PC-9 (cell line): ENCODE results near the gene TFAP2A. TPM values are rescaled to one million over a fixed set of nuclear protein-coding genes. Genes with fewer than 3 reads are reported as not detected.

ENCODE experiments used
- BruUV-seq: library from RNA; stranded (reverse); fragments of 400-500 nt; replicated peaks from 2 replicates; lab custom pipeline; 2021; lab: Mats Ljungman, UMichigan
- CTCF ChIA-PET: fragments of 300-600 bp; sonication (Branson Sonifier 250); formaldehyde crosslinking; loops from one replicate; lab custom pipeline; 2022; ENCODE audit warnings: antibody characterized with exemption; lab: Charles Lee
- POLR2A ChIA-PET: fragments of 300-600 bp; sonication (Branson Sonifier 250); formaldehyde crosslinking; loops from one replicate; lab custom pipeline; 2022; ENCODE audit warnings: antibody characterized with exemption; ENCODE audit not compliant: unreplicated experiment; lab: Charles Lee
- DNase-seq, 2 experiments: peaks; one replicate each; pipeline versions ENCODE4 v3.0.0 to v3.0.0-alpha.2; 2015 to 2022; ENCODE audit warnings: mixed read lengths in 1 of 2
- H2AFZ ChIP-seq: fragments of 200-600 bp; sonication (generic); 2 replicates; pipeline ENCODE4 v1.8.1; 2017; ENCODE audit warnings: antibody characterized with exemption
- H3F3A ChIP-seq: fragments of 200-600 bp; sonication (generic); 2 replicates; pipeline ENCODE4 v1.8.1; 2017; ENCODE audit warnings: antibody characterized with exemption, mild to moderate bottlenecking, low read depth; ENCODE audit not compliant: insufficient read depth
- H3K27ac ChIP-seq: fragments of 200-600 bp; sonication (generic); 2 replicates; pipeline ENCODE4 v1.6.1; 2016; ENCODE audit warnings: mixed run types
- H3K27me3 ChIP-seq: fragments of 200-600 bp; sonication (generic); 2 replicates; pipeline ENCODE4 v1.6.1; 2016; ENCODE audit warnings: low read depth, mixed run types; ENCODE audit not compliant: insufficient read depth
- H3K36me3 ChIP-seq: fragments of 200-600 bp; sonication (generic); 2 replicates; pipeline ENCODE4 v1.6.1; 2016; ENCODE audit warnings: low read depth, mixed run types
- H3K4me1 ChIP-seq: fragments of 200-600 bp; sonication (generic); replicated peaks from 2 replicates; pipeline ENCODE4 v1.6.1; 2016; ENCODE audit warnings: mixed run types; ENCODE audit not compliant: insufficient read depth
- H3K4me2 ChIP-seq: fragments of 200-600 bp; sonication (generic); 2 replicates; pipeline ENCODE4 v1.6.1; 2017; ENCODE audit warnings: mixed run types
- H3K4me3 ChIP-seq: fragments of 200-600 bp; sonication (generic); 2 replicates; pipeline ENCODE4 v1.6.1; 2016; ENCODE audit warnings: mixed run types
- H3K79me2 ChIP-seq: fragments of 200-600 bp; sonication (generic); 2 replicates; pipeline ENCODE4 v1.6.1; 2017; ENCODE audit warnings: low read depth, mixed run types
- H3K9me2 ChIP-seq: fragments of 200-600 bp; sonication (generic); 2 replicates; pipeline ENCODE4 v1.8.1; 2017; ENCODE audit warnings: mild to moderate bottlenecking; ENCODE audit not compliant: insufficient read depth
- H3K9me3 ChIP-seq: fragments of 200-600 bp; sonication (generic); 2 replicates; pipeline ENCODE4 v1.8.1; 2016; ENCODE audit warnings: low read depth; ENCODE audit not compliant: insufficient read depth
- H4K20me1 ChIP-seq: fragments of 200-600 bp; sonication (generic); 2 replicates; pipeline ENCODE4 v1.8.1; 2017; ENCODE audit not compliant: insufficient read depth
- EZH2 ChIP-seq: fragments of 200-600 bp; sonication (generic); IDR thresholded peaks from 2 replicates; pipeline ENCODE4 v1.8.0; 2017; ENCODE audit warnings: antibody characterized with exemption, low read depth
- intact Hi-C: fragments of 100-400 bp; cut with micrococcal nuclease; formaldehyde crosslinking; loops from one replicate; pipeline ENCODE4 v1.10.0; 2022; ENCODE audit not compliant: unreplicated experiment
- total RNA-seq: library from RNA; stranded (reverse); gene quantifications from 2 replicates; pipeline ENCODE4 v1.2.3, GENCODE V29; 2021
- TF ChIP-seq, protein P1 (sequence below): fragments of 200-600 bp; sonication (generic); conservative IDR thresholded peaks from 2 replicates; pipeline ENCODE4 v1.6.1; 2017; ENCODE audit warnings: mixed run types, antibody characterized with exemption, mild to moderate bottlenecking, moderate library complexity

Gene TFAP2A
- total RNA-seq, 1 experiment from 2014 or later: 43.8 TPM

DNA sequence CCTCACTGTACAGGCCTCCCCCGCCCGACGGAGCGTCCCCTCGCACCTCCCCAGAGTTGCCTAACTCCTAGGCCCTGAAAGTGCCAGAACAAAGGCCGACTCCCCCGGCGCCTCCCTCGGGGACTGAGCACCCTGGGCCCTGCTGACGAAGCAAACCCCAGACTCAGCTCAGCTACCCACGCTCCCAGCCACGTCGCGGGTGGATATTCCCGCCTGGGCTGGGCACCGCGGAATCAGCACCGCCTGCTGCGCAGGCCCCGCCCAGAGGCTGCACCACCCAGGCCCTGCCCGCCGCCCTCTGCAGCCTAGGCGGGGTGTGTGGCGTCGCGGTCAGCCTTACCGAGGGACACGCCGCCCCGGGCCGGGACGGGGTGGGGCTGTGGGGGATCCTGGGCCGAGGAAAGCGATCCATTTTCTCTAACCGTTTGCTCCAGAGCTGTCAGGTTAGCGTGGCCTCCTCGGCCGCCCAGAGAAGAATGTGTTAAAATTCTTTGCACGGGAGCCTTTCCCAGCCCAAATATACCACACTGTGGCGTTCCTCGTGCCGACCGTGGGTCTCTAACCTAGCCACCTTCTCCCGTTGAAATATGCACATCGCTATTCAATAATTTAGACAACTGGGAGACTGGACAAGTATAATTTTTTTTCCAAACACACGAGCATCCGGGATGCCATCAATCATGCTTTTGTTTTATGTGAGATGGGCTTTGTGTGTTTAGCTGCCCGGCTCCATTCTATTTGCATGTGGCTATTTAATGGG, 31.4 kb downstream of the TFAP2A start:
- Histone ChIP-seq H3K4me1 (0 out of 2 replicates have a peak, but pooled peaks cover 5% of the 10 kb centered on the region), H4K20me1 (no peaks in the 10 kb centered on the region), H3K9me2 (no peaks in the 10 kb centered on the region), H3K4me2 (peak overlapping the region; percentile 86), H3K79me2 (no peaks in the 10 kb centered on the region), H3K27me3 (no peaks in the 10 kb centered on the region), H3F3A (no peaks in the 10 kb centered on the region), H3K36me3 (no peaks in the 10 kb centered on the region), H2AFZ (peak overlapping the region; percentile 85), H3K27ac (no peak overlapping the region), H3K4me3 (peak overlapping the region; percentile 62), H3K9me3 (no peaks in the 10 kb centered on the region)
- peak in 1 of 2 experiments; percentile 69 for DNase-seq
- intact Hi-C loops: no loop called here
- BruUV-seq: no TSS peak
- ChIA-PET CTCF (no interaction called here), POLR2A (no interaction called here)
- TF ChIP-seq EZH2: no peak
- TF ChIP-seq, protein P1, sequence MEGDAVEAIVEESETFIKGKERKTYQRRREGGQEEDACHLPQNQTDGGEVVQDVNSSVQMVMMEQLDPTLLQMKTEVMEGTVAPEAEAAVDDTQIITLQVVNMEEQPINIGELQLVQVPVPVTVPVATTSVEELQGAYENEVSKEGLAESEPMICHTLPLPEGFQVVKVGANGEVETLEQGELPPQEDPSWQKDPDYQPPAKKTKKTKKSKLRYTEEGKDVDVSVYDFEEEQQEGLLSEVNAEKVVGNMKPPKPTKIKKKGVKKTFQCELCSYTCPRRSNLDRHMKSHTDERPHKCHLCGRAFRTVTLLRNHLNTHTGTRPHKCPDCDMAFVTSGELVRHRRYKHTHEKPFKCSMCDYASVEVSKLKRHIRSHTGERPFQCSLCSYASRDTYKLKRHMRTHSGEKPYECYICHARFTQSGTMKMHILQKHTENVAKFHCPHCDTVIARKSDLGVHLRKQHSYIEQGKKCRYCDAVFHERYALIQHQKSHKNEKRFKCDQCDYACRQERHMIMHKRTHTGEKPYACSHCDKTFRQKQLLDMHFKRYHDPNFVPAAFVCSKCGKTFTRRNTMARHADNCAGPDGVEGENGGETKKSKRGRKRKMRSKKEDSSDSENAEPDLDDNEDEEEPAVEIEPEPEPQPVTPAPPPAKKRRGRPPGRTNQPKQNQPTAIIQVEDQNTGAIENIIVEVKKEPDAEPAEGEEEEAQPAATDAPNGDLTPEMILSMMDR: no peak

DNA sequence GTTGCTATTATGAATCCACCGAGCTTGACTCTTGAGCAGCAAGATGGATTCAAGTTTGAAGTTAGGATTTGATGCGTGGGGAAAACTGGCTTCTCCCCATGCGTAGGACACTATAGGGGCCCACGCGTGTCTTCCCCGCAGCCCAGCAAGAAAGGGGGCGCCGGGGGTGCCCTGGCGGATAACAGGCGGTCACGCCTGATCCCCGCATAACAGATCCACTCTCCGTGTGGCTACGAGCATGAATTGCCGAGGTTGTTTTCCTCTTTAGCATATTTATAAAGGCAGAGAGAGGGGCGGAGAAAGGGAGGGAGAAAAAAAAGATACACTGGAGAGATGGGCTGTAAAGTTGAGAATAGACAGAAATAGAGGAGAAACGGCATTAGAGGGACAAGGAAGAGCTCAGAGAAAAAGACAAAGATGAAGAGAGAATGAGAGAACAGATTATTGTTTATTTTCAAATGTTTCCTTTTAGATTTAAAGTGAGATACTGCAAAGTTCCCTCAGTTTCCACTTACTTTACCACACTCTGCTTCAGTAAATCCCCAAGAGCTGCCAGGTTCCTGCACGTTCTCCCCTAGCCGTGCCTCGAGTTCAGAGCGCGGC, 32.0 kb downstream of the TFAP2A start:
- no peaks in the 10 kb centered on the region for H3K9me3 ChIP-seq
- peak overlapping the region; percentile 62 for H3K4me3 ChIP-seq
- TF ChIP-seq EZH2: no peak
- TF ChIP-seq, protein P1: no peak
- H2AFZ ChIP-seq: peak overlapping the region; percentile 85
- H3K4me1 ChIP-seq: 0 out of 2 replicates have a peak, but pooled peaks cover 5% of the 10 kb centered on the region
- ChIA-PET POLR2A (no interaction called here), CTCF (interaction anchor here (0.5 kb wide), 1 partner anchor 215 kb away, joined by 8 read pairs; no protein-coding TSS in a partner anchor)
- H3K79me2 ChIP-seq: no peaks in the 10 kb centered on the region
- no peak overlapping the region for H3K27ac ChIP-seq
- TSS peak; percentile 49 for BruUV-seq
- no peaks in the 10 kb centered on the region for H3K9me2 ChIP-seq
- no peaks in the 10 kb centered on the region for H3K36me3 ChIP-seq
- peak overlapping the region; percentile 86 for H3K4me2 ChIP-seq
- no peaks in the 10 kb centered on the region for H3F3A ChIP-seq
- DNase-seq: no peak
- intact Hi-C loops: no loop called here
- H4K20me1 ChIP-seq: no peaks in the 10 kb centered on the region
- no peaks in the 10 kb centered on the region for H3K27me3 ChIP-seq

DNA sequence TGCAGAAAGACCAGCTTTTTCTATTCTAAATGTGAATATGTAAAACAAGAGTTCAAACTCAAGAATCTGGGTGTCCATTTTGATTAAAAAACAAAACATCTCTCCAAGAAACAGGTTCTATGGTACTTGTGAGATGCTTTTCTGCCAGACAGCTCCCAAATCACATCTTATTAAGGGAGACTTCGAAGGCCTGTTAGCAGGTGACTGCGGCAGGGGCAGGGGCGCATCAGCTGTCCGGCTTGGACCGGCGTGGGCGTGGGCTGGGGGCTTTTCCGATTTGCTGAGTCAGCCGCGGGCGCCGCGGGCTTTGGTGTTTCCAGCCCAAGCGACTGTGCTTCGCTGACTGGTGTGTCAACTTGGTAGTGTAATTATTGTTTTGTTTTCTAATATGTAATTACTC, 32.6 kb downstream of the TFAP2A start:
- no peak for TF ChIP-seq EZH2
- Histone ChIP-seq H3F3A (no peaks in the 10 kb centered on the region), H3K4me2 (no peak overlapping the region), H4K20me1 (no peaks in the 10 kb centered on the region), H3K4me1 (0 out of 2 replicates have a peak, but pooled peaks cover 5% of the 10 kb centered on the region), H3K9me2 (no peaks in the 10 kb centered on the region), H3K9me3 (no peaks in the 10 kb centered on the region), H3K27me3 (no peaks in the 10 kb centered on the region), H3K36me3 (no peaks in the 10 kb centered on the region), H3K27ac (no peak overlapping the region), H3K4me3 (no peak overlapping the region), H3K79me2 (no peaks in the 10 kb centered on the region), H2AFZ (no peak overlapping the region)
- intact Hi-C loops: no loop called here
- POLR2A ChIA-PET: no interaction called here
- DNase-seq: no peak
- no TSS peak for BruUV-seq
- CTCF ChIA-PET: interaction anchor here (0.6 kb wide), 1 partner anchor 149 kb away, joined by 4 read pairs; no protein-coding TSS in a partner anchor
